GM21447 (cell line): Measurements from ENCODE around the gene PARPBP.
"Not testable (repeated sequence)": the region's sequence is repeated elsewhere in the genome, so short reads cannot be mapped to it uniquely, and the experiment has no call there.

Source experiments
- ATAC-seq: cut with Tn5 transposase; IDR thresholded peaks from one replicate; pipeline ENCODE4 v1.9.1; 2021; ENCODE audit not compliant: unreplicated experiment

Gene PARPBP

GRCh38 chr12:102119674-102120563, at the start of gene PARPBP, which contains the start of gene NUP37:
PARPBP (plus strand) TSS chr12:102120183; CDS start chr12:102123889, 3,706 bp downstream.
NUP37 (minus strand) TSS chr12:102120114; CDS start chr12:102118518, 1,596 bp downstream.
- peak; percentile 94 for ATAC-seq

- ATAC-seq, result not testable (repeated sequence)
These were observed 47.9 kb upstream of the PARPBP start for GRCh38 chr12:102072092-102072491.

- ATAC-seq, result no peak
These were observed 39.1 kb upstream of the PARPBP start for GRCh38 chr12:102080842-102081241.

GRCh38 chr12:102089228-102089835, 30.7 kb upstream of the PARPBP start:
- ATAC-seq, result not testable (repeated sequence)

- ATAC-seq, result no peak
These were observed 26.7 kb upstream of the PARPBP start for GRCh38 chr12:102093319-102093718.

- no peak for ATAC-seq
These were observed 24.2 kb upstream of the PARPBP start for GRCh38 chr12:102095677-102096263.

GRCh38 chr12:102096855-102097254, 23.1 kb upstream of the PARPBP start:
- no peak for ATAC-seq

- ATAC-seq, result no peak
These were observed 13.1 kb upstream of the PARPBP start for GRCh38 chr12:102106905-102107304.

GRCh38 chr12:102107970-102108369, 12.0 kb upstream of the PARPBP start:
- ATAC-seq, result no peak

- ATAC-seq, result no peak
These were observed 9.2 kb upstream of the PARPBP start for GRCh38 chr12:102110782-102111181.

- ATAC-seq, result no peak
These were observed 5.8 kb upstream of the PARPBP start for GRCh38 chr12:102114212-102114611.

- no peak for ATAC-seq
These were observed 3.6 kb upstream of the PARPBP start for GRCh38 chr12:102116392-102116791.

GRCh38 chr12:102118874-102119273, 1.1 kb upstream of the PARPBP start:
- no peak for ATAC-seq

GRCh38 chr12:102120564-102120873, 536 bp downstream of the PARPBP start:
- ATAC-seq, result no peak

- no peak for ATAC-seq
These were observed 903 bp downstream of the PARPBP start for GRCh38 chr12:102120886-102121285.

GRCh38 chr12:102121328-102121727, 1.3 kb downstream of the PARPBP start:
- ATAC-seq, result not testable (repeated sequence)

- ATAC-seq, result not testable (repeated sequence)
These were observed 10.7 kb downstream of the PARPBP start for GRCh38 chr12:102130720-102131119.

- not testable (repeated sequence) for ATAC-seq
These were observed 11.5 kb downstream of the PARPBP start for GRCh38 chr12:102131442-102131841.

GRCh38 chr12:102137619-102138018, 17.6 kb downstream of the PARPBP start:
- ATAC-seq, result not testable (repeated sequence)

- ATAC-seq, result not testable (repeated sequence)
These were observed 22.9 kb downstream of the PARPBP start for GRCh38 chr12:102142866-102143373.

GRCh38 chr12:102144221-102144620, 24.2 kb downstream of the PARPBP start:
- no peak for ATAC-seq
